Neural progenitor cell (in vitro differentiated cells): Measurements from ENCODE around the gene OLIG2. TPM values are rescaled to one million over a fixed set of nuclear protein-coding genes. Genes with fewer than 3 reads are reported as not detected.
A peak's percentile ranks its signal among the peaks of the same experiment; 100 is the strongest.

Source experiments
- DNase-seq: peaks from one replicate; pipeline ENCODE4 v3.0.0-alpha.2; 2016; ENCODE audit warnings: low spot score
- H2AFZ ChIP-seq: fragments of 200-600 bp; sonication (generic); replicated peaks from 2 replicates; pipeline ENCODE4 v1.6.1; 2016; ENCODE audit warnings: antibody characterized with exemption
- H3F3A ChIP-seq: fragments of 200-600 bp; sonication (generic); 2 replicates; pipeline ENCODE4 v1.6.1; 2016; ENCODE audit warnings: antibody characterized with exemption, low read depth
- H3K27ac ChIP-seq: fragments of 200-600 bp; sonication (generic); 2 replicates; pipeline ENCODE4 v1.5.1; 2016; ENCODE audit warnings: mild to moderate bottlenecking
- H3K27me3 ChIP-seq: fragments of 200-600 bp; sonication (generic); 2 replicates; pipeline ENCODE4 v1.6.1; 2016; ENCODE audit warnings: mild to moderate bottlenecking, moderate library complexity
- H3K36me3 ChIP-seq: fragments of 200-600 bp; sonication (generic); 2 replicates; pipeline ENCODE4 v1.5.1; 2016
- H3K4me1 ChIP-seq: fragments of 200-600 bp; sonication (generic); 2 replicates; pipeline ENCODE4 v1.6.1; 2016; ENCODE audit warnings: mixed run types
- H3K4me2 ChIP-seq: fragments of 200-600 bp; sonication (generic); 2 replicates; pipeline ENCODE4 v1.6.1; 2016
- H3K4me3 ChIP-seq: fragments of 200-600 bp; sonication (generic); 2 replicates; pipeline ENCODE4 v1.5.1; 2016
- H3K79me2 ChIP-seq: fragments of 200-600 bp; sonication (generic); 2 replicates; pipeline ENCODE4 v1.6.1; 2016; ENCODE audit warnings: low read depth
- H3K9ac ChIP-seq: fragments of 200-600 bp; sonication (generic); 2 replicates; pipeline ENCODE4 v1.6.1; 2016
- H3K9me3 ChIP-seq: fragments of 200-600 bp; sonication (generic); 2 replicates; pipeline ENCODE4 v1.5.1; 2016; ENCODE audit warnings: low read depth
- H4K20me1 ChIP-seq: fragments of 200-600 bp; sonication (generic); 2 replicates; pipeline ENCODE4 v1.6.1; 2016; ENCODE audit warnings: low read depth
- H3K27ac Mint-ChIP-seq: 3 replicates; pipeline ENCODE4 v1.8.0; 2021; ENCODE audit warnings: mixed read lengths
- H3K27me3 Mint-ChIP-seq: 2 replicates; pipeline ENCODE4 v1.8.0; 2022; ENCODE audit warnings: low read depth, mild to moderate bottlenecking, inconsistent platforms, moderate library complexity, mixed read lengths; ENCODE audit not compliant: insufficient read depth
- H3K36me3 Mint-ChIP-seq: 3 replicates; pipeline ENCODE4 v1.8.0; 2021; ENCODE audit warnings: mixed read lengths
- H3K4me1 Mint-ChIP-seq: 3 replicates; pipeline ENCODE4 v1.8.0; 2021; ENCODE audit warnings: mixed read lengths
- H3K4me3 Mint-ChIP-seq: 3 replicates; pipeline ENCODE4 v1.8.0; 2021; ENCODE audit warnings: mild to moderate bottlenecking, moderate library complexity, mixed read lengths
- H3K9me3 Mint-ChIP-seq: 3 replicates; pipeline ENCODE4 v1.8.0; 2020; ENCODE audit warnings: mixed read lengths
- CTCF ChIP-seq: fragments of 200-600 bp; sonication (generic); IDR thresholded peaks from 2 replicates; pipeline ENCODE4 v1.5.1; 2017; ENCODE audit warnings: antibody characterized with exemption, mild to moderate bottlenecking
- EZH2 ChIP-seq: fragments of 200-600 bp; sonication (generic); IDR thresholded peaks from 2 replicates; pipeline ENCODE4 v1.6.1; 2017; ENCODE audit warnings: antibody characterized with exemption, mild to moderate bottlenecking, moderate library complexity
- EZH2phosphoT487 ChIP-seq: fragments of 200-600 bp; sonication (generic); IDR thresholded peaks from 2 replicates; pipeline ENCODE4 v1.6.1; 2017; ENCODE audit warnings: antibody characterized with exemption
- total RNA-seq: library from RNA; depleted of rRNA; stranded (reverse); fragments of >200 nt; gene quantifications from 2 replicates; pipeline ENCODE4 v1.2.3, GENCODE V29; 2015; ENCODE audit warnings: low replicate concordance

Gene OLIG2
- total RNA-seq, 1 donor from 2014 or later = not detected

DNA sequence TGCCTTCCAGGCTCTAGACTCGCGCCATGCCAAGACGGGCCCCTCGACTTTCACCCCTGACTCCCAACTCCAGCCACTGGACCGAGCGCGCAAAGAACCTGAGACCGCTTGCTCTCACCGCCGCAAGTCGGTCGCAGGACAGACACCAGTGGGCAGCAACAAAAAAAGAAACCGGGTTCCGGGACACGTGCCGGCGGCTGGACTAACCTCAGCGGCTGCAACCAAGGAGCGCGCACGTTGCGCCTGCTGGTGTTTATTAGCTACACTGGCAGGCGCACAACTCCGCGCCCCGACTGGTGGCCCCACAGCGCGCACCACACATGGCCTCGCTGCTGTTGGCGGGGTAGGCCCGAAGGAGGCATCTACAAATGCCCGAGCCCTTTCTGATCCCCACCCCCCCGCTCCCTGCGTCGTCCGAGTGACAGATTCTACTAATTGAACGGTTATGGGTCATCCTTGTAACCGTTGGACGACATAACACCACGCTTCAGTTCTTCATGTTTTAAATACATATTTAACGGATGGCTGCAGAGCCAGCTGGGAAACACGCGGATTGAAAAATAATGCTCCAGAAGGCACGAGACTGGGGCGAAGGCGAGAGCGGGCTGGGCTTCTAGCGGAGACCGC lies 2.0 kb upstream of the OLIG2 start:
- H3F3A ChIP-seq = peaks cover 39% of the 10 kb centered on the region
- peak overlapping the region; percentile 88 for H3K4me3 Mint-ChIP-seq

DNA sequence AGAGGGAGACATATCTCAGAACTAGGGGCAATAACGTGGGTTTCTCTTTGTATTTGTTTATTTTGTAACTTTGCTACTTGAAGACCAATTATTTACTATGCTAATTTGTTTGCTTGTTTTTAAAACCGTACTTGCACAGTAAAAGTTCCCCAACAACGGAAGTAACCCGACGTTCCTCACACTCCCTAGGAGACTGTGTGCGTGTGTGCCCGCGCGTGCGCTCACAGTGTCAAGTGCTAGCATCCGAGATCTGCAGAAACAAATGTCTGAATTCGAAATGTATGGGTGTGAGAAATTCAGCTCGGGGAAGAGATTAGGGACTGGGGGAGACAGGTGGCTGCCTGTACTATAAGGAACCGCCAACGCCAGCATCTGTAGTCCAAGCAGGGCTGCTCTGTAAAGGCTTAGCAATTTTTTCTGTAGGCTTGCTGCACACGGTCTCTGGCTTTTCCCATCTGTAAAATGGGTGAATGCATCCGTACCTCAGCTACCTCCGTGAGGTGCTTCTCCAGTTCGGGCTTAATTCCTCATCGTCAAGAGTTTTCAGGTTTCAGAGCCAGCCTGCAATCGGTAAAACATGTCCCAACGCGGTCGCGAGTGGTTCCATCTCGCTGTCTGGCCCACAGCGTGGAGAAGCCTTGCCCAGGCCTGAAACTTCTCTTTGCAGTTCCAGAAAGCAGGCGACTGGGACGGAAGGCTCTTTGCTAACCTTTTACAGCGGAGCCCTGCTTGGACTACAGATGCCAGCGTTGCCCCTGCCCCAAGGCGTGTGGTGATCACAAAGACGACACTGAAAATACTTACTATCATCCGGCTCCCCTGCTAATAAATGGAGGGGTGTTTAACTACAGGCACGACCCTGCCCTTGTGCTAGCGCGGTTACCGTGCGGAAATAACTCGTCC lies 1.3 kb upstream of the OLIG2 start:
- Histone ChIP-seq H3K79me2 (no peaks in the 10 kb centered on the region), H3F3A (peaks cover 34% of the 10 kb centered on the region), H3K27me3 (peaks cover 100% of the 10 kb centered on the region), H3K4me3 (peak overlapping the region; percentile 49), H2AFZ (no peak overlapping the region), H3K9ac (no peak overlapping the region), H3K36me3 (no peaks in the 10 kb centered on the region), H3K27ac (no peak overlapping the region), H3K4me1 (peaks cover 29% of the 10 kb centered on the region), H4K20me1 (peaks cover 92% of the 10 kb centered on the region), H3K9me3 (no peaks in the 10 kb centered on the region), H3K4me2 (peak overlapping the region; percentile 79)
- peak; percentile 36 for DNase-seq
- Mint-ChIP-seq H3K27me3 (peaks cover 72% of the 10 kb centered on the region), H3K9me3 (peaks cover 13% of the 10 kb centered on the region), H3K4me3 (peak overlapping the region; percentile 88), H3K4me1 (peaks cover 41% of the 10 kb centered on the region), H3K36me3 (peaks cover 4% of the 10 kb centered on the region), H3K27ac (peak overlapping the region; percentile 72)
- TF ChIP-seq EZH2phosphoT487 (no peak), EZH2 (peak; percentile 23), CTCF (no peak)

More for the DNA sequence above, 2.0 kb upstream of the OLIG2 start:
- no peak overlapping the region for H3K9ac ChIP-seq
- no peaks in the 10 kb centered on the region for H3K79me2 ChIP-seq
- Mint-ChIP-seq H3K9me3 (peaks cover 18% of the 10 kb centered on the region), H3K27ac (peak overlapping the region; percentile 72), H3K27me3 (peaks cover 72% of the 10 kb centered on the region), H3K4me1 (peaks cover 43% of the 10 kb centered on the region), H3K36me3 (peaks cover 4% of the 10 kb centered on the region)
- no peaks in the 10 kb centered on the region for H3K9me3 ChIP-seq
- H3K27ac ChIP-seq = no peak overlapping the region
- H3K36me3 ChIP-seq = no peaks in the 10 kb centered on the region
- TF ChIP-seq CTCF = peak; percentile 14
- peak; percentile 95 for TF ChIP-seq EZH2phosphoT487
- peak; percentile 95 for TF ChIP-seq EZH2
- no peak overlapping the region for H2AFZ ChIP-seq
- peak; percentile 75 for DNase-seq
- H3K27me3 ChIP-seq = peaks cover 100% of the 10 kb centered on the region
- peak overlapping the region; percentile 21 for H3K4me3 ChIP-seq
- peaks cover 31% of the 10 kb centered on the region for H3K4me1 ChIP-seq
- H4K20me1 ChIP-seq = peaks cover 92% of the 10 kb centered on the region
- H3K4me2 ChIP-seq = peak overlapping the region; percentile 77

GRCh38 chr21:33025106-33025488 lies 638 bp upstream of the OLIG2 start:
- H3K4me3 ChIP-seq = peak overlapping the region; percentile 49
- H3K9me3 Mint-ChIP-seq = peaks cover 12% of the 10 kb centered on the region
- H3K27ac ChIP-seq = no peak overlapping the region
- no peak overlapping the region for H3K9ac ChIP-seq
- H4K20me1 ChIP-seq = peaks cover 93% of the 10 kb centered on the region
- no peak overlapping the region for H3K27ac Mint-ChIP-seq
- no peaks in the 10 kb centered on the region for H3K79me2 ChIP-seq
- peak overlapping the region; percentile 59 for H2AFZ ChIP-seq
- peaks cover 100% of the 10 kb centered on the region for H3K27me3 ChIP-seq
- DNase-seq = peak; percentile 81
- H3K36me3 Mint-ChIP-seq = peaks cover 4% of the 10 kb centered on the region
- H3K9me3 ChIP-seq = no peaks in the 10 kb centered on the region
- peaks cover 73% of the 10 kb centered on the region for H3K27me3 Mint-ChIP-seq
- H3K4me1 ChIP-seq = peaks cover 23% of the 10 kb centered on the region
- H3K4me3 Mint-ChIP-seq = peak overlapping the region; percentile 88
- H3K36me3 ChIP-seq = no peaks in the 10 kb centered on the region
- peaks cover 34% of the 10 kb centered on the region for H3F3A ChIP-seq
- peak; percentile 58 for TF ChIP-seq CTCF
- TF ChIP-seq EZH2phosphoT487 = no peak
- peaks cover 40% of the 10 kb centered on the region for H3K4me1 Mint-ChIP-seq
- H3K4me2 ChIP-seq = peak overlapping the region; percentile 79
